HCT116 (cell line): Measurements from ENCODE around the gene GRID2. TPM values are rescaled to one million over a fixed set of nuclear protein-coding genes. Genes with fewer than 3 reads are reported as not detected.

ENCODE experiments used
- ATAC-seq: fragments of 200-7000 bp; cut with Tn5 transposase; 2 replicates; pipeline ENCODE4 v1.9.1; 2020; ENCODE audit warnings: mild to moderate bottlenecking, moderate library complexity
- BruUV-seq: library from RNA; stranded (reverse); fragments of 400-500 nt; replicated peaks from 2 replicates; lab custom pipeline; 2021; lab: Mats Ljungman, UMichigan
- CTCF ChIA-PET: fragments of 300-600 bp; sonication (Branson Sonifier 250); formaldehyde crosslinking; loops from one replicate; lab custom pipeline; 2021; ENCODE audit warnings: antibody characterized with exemption; lab: Charles Lee
- POLR2A ChIA-PET: fragments of 300-600, 350-600 bp; sonication (Branson Sonifier 250); formaldehyde crosslinking; loops from one replicate; lab custom pipeline; 2021; ENCODE audit warnings: antibody characterized with exemption; lab: Charles Lee
- RAD21 ChIA-PET, 2 experiments: fragments of 300-600 bp; sonication (Branson Sonifier 250); formaldehyde crosslinking; loops; one replicate each; lab custom pipeline; 2023; ENCODE audit warnings: low total read pairs in 2 of 2; ENCODE audit not compliant: uncharacterized antibody in 2 of 2, unreplicated experiment in 2 of 2, low non-redundant PET in 1 of 2; lab: Charles Lee
- DNase-seq: peaks from one replicate; pipeline ENCODE4 v3.0.0-alpha.2; 2010; ENCODE audit warnings: low read depth, low spot score
- H2AFZ ChIP-seq: fragments of 200-600 bp; shearing (Covaris generic), sonication (generic); 2 replicates; pipeline ENCODE4 v1.6.1; 2017; ENCODE audit warnings: low read depth, mixed run types, mixed read lengths, antibody characterized with exemption, low read length; ENCODE audit not compliant: poor library complexity, severe bottlenecking
- H3K27ac ChIP-seq: 2 replicates; pipeline ENCODE4 v1.5.1; 2012; ENCODE audit warnings: low read depth, low read length
- H3K27me3 ChIP-seq: fragments of 200-600 bp; sonication (generic); 2 replicates; pipeline ENCODE4 v1.6.1; 2016; ENCODE audit warnings: mixed run types, low read length, mixed read lengths; ENCODE audit not compliant: insufficient read depth
- H3K36me3 ChIP-seq, 2 experiments: fragments of 200-500 bp in 1 of 2; fragments of 200-600 bp in 1 of 2; sonication (Bioruptor generic) in 1 of 2; sonication (generic) in 1 of 2; 2 replicates each; pipeline versions ENCODE4 v1.5.1 to v1.6.1; 2014 to 2016; ENCODE audit warnings: low read length in 2 of 2, inconsistent platforms in 1 of 2, mixed read lengths in 1 of 2, mixed run types in 1 of 2; ENCODE audit not compliant: insufficient read depth in 2 of 2, control insufficient read depth in 1 of 2
- H3K4me1 ChIP-seq, 2 experiments: fragments of 200-600 bp in 1 of 2; sonication (generic) in 1 of 2; 2 replicates each; pipeline versions ENCODE4 v1.5.1 to v1.6.1; 2012 to 2017; ENCODE audit warnings: low read length in 2 of 2, inconsistent platforms in 1 of 2, mild to moderate bottlenecking in 1 of 2, mixed read lengths in 1 of 2, mixed run types in 1 of 2, moderate library complexity in 1 of 2; ENCODE audit not compliant: insufficient read depth in 2 of 2, control insufficient read depth in 1 of 2
- H3K4me2 ChIP-seq: fragments of 200-600 bp; sonication (generic); 2 replicates; pipeline ENCODE4 v1.6.1; 2017; ENCODE audit warnings: mixed run types, low read length, mixed read lengths
- H3K4me3 ChIP-seq, 2 experiments: fragments of 200-600 bp in 1 of 2; sonication (generic) in 1 of 2; replicated peaks in 1 of 2; 2 replicates each; pipeline ENCODE4 v1.5.1; 2011 to 2016; ENCODE audit warnings: low read length in 2 of 2, control low read depth in 1 of 2, low read depth in 1 of 2, mild to moderate bottlenecking in 1 of 2, mixed read lengths in 1 of 2, mixed run types in 1 of 2
- H3K79me2 ChIP-seq: fragments of 200-600 bp; sonication (generic); 2 replicates; pipeline ENCODE4 v1.6.1; 2017; ENCODE audit warnings: mild to moderate bottlenecking, mixed run types, low read length, moderate library complexity, mixed read lengths; ENCODE audit not compliant: insufficient read depth
- H3K9ac ChIP-seq: fragments of 200-600 bp; sonication (generic); 2 replicates; pipeline ENCODE4 v1.6.1; 2016; ENCODE audit warnings: low read length, mixed read lengths
- H3K9me2 ChIP-seq: fragments of 200-600 bp; sonication (generic), shearing (Covaris generic); 2 replicates; pipeline ENCODE4 v1.6.1; 2017; ENCODE audit warnings: mixed run types, mild to moderate bottlenecking, moderate library complexity; ENCODE audit not compliant: insufficient read depth
- H3K9me3 ChIP-seq, 2 experiments: fragments of 200-500 bp in 1 of 2; fragments of 200-600 bp in 1 of 2; sonication (Bioruptor generic) in 1 of 2; sonication (generic) in 1 of 2; 2 replicates each; pipeline ENCODE4 v1.6.1; 2014 to 2017; ENCODE audit warnings: low read length in 2 of 2, mixed read lengths in 2 of 2, inconsistent platforms in 1 of 2, low read depth in 1 of 2, mild to moderate bottlenecking in 1 of 2, mixed run types in 1 of 2, moderate library complexity in 1 of 2; ENCODE audit not compliant: control insufficient read depth in 1 of 2, insufficient read depth in 1 of 2
- H4K20me1 ChIP-seq: fragments of 200-600 bp; sonication (generic), shearing (Covaris generic); 2 replicates; pipeline ENCODE4 v1.6.1; 2017; ENCODE audit warnings: mixed run types, mild to moderate bottlenecking, moderate library complexity; ENCODE audit not compliant: insufficient read depth
- CEBPB ChIP-seq: IDR thresholded peaks from 2 replicates; pipeline ENCODE4 v1.6.1; 2012; ENCODE audit warnings: low read depth
- ELF1 ChIP-seq: IDR thresholded peaks from 2 replicates; pipeline ENCODE4 v1.6.1; 2012; ENCODE audit warnings: low read depth, borderline replicate concordance
- EZH2 ChIP-seq: fragments of 200-600 bp; sonication (generic); IDR thresholded peaks from 2 replicates; pipeline ENCODE4 v1.6.1; 2017; ENCODE audit warnings: antibody characterized with exemption, mixed run types
- EZH2phosphoT487 ChIP-seq: fragments of 200-600 bp; IDR thresholded peaks from 2 replicates; pipeline ENCODE4 v1.6.1; 2018; ENCODE audit warnings: antibody characterized with exemption, borderline replicate concordance
- FOSL1 ChIP-seq: IDR thresholded peaks from 2 replicates; pipeline ENCODE4 v1.6.1; 2012; ENCODE audit warnings: low read depth
- POLR2A ChIP-seq: IDR thresholded peaks from 2 replicates; pipeline ENCODE4 v1.7.0; 2011; ENCODE audit warnings: borderline replicate concordance; ENCODE audit not compliant: insufficient read depth, insufficient read length; ENCODE audit errors: extremely low read depth
- POLR2AphosphoS5 ChIP-seq: IDR thresholded peaks from 2 replicates; pipeline ENCODE4 v1.6.1; 2011; ENCODE audit warnings: mild to moderate bottlenecking, low read depth, low read length, moderate library complexity
- SIN3A ChIP-seq: IDR thresholded peaks from 2 replicates; pipeline ENCODE4 v1.6.1; 2012; ENCODE audit warnings: low read depth
- SP1 ChIP-seq: IDR thresholded peaks from 2 replicates; pipeline ENCODE4 v1.6.1; 2012; ENCODE audit warnings: low read depth
- ZBTB33 ChIP-seq: IDR thresholded peaks from 2 replicates; pipeline ENCODE4 v1.6.1; 2011; ENCODE audit warnings: mild to moderate bottlenecking, low read length, moderate library complexity; ENCODE audit not compliant: insufficient replicate concordance; ENCODE audit errors: extremely low read depth
- ZNF274 ChIP-seq: fragments of 200-500 bp; sonication (Bioruptor generic); IDR thresholded peaks from 2 replicates; pipeline ENCODE4 v1.6.1; 2014; ENCODE audit warnings: mild to moderate bottlenecking, low read depth, low read length, inconsistent platforms
- intact Hi-C: fragments of 100-400 bp; cut with micrococcal nuclease; formaldehyde crosslinking; loops from 2 replicates; pipeline ENCODE4 v1.10.0; 2022
- total RNA-seq: library from RNA; stranded (reverse); gene quantifications from one replicate; pipeline ENCODE4 v1.2.1, GENCODE V29; 2021; ENCODE audit not compliant: unreplicated experiment

Gene GRID2
- total RNA-seq, 1 experiment from 2014 or later: not detected

GRCh38 chr4:92825256-92825655 is 521.5 kb downstream of the GRID2 start:
- no peak overlapping the region for H3K4me2 ChIP-seq
- ATAC-seq: no peak
- no TSS peak for BruUV-seq

GRCh38 chr4:92825791-92826190 is 522.0 kb downstream of the GRID2 start:
- ChIA-PET CTCF (no interaction called here), RAD21 (no interaction called here), POLR2A (no interaction called here)
- ATAC-seq (no peak), DNase-seq (no peak)
- H3K27ac ChIP-seq: no peak overlapping the region
- H2AFZ ChIP-seq: no peak overlapping the region
- intact Hi-C loops: no loop called here
- H3K79me2 ChIP-seq: no peaks in the 10 kb centered on the region
- H3K4me2 ChIP-seq: no peak overlapping the region
- no peak for TF ChIP-seq ELF1
- no peak for TF ChIP-seq SIN3A
- no peak for TF ChIP-seq ZBTB33
- no peak for TF ChIP-seq POLR2AphosphoS5
- TF ChIP-seq SP1: no peak
- TF ChIP-seq FOSL1: no peak
- no peak overlapping the region for H3K4me3 ChIP-seq
- no peaks in the 10 kb centered on the region for H3K9me3 ChIP-seq
- no peaks in the 10 kb centered on the region for H3K27me3 ChIP-seq
- H4K20me1 ChIP-seq: no peaks in the 10 kb centered on the region
- H3K4me1 ChIP-seq: no peaks in the 10 kb centered on the region
- H3K9ac ChIP-seq: no peak overlapping the region
- H3K9me2 ChIP-seq: no peaks in the 10 kb centered on the region
- no peaks in the 10 kb centered on the region for H3K36me3 ChIP-seq
- BruUV-seq: no TSS peak

More at GRCh38 chr4:92825256-92825655, 521.5 kb downstream of the GRID2 start:
- Histone ChIP-seq H3K9ac (no peak overlapping the region), H3K27ac (no peak overlapping the region), H3K79me2 (no peaks in the 10 kb centered on the region), H3K36me3 (no peaks in the 10 kb centered on the region), H4K20me1 (no peaks in the 10 kb centered on the region), H3K27me3 (no peaks in the 10 kb centered on the region), H3K4me3 (no peak overlapping the region), H3K4me1 (no peaks in the 10 kb centered on the region), H2AFZ (no peak overlapping the region), H3K9me3 (no peaks in the 10 kb centered on the region), H3K9me2 (no peaks in the 10 kb centered on the region)
- TF ChIP-seq FOSL1 (no peak), CEBPB (no peak), EZH2phosphoT487 (no peak), POLR2A (no peak), EZH2 (no peak), ZNF274 (no peak)
- ChIA-PET POLR2A (no interaction called here), CTCF (no interaction called here), RAD21 (no interaction called here)
- intact Hi-C loops: no loop called here
- no peak for DNase-seq
